Measurements from ENCODE around the gene ATP8B4. TPM values are rescaled to one million over a fixed set of nuclear protein-coding genes. Genes with fewer than 3 reads are reported as not detected.
A peak's percentile ranks its signal among the peaks of the same experiment; 100 is the strongest.

ATP8B4 gene
- total and polyA plus RNA-seq, 10 of the 15 experiments (the other 5 are each of a cell fraction or from before 2014, with no cell fraction given) = 0.02 to 0.94 (median 0.19) TPM

DNA sequence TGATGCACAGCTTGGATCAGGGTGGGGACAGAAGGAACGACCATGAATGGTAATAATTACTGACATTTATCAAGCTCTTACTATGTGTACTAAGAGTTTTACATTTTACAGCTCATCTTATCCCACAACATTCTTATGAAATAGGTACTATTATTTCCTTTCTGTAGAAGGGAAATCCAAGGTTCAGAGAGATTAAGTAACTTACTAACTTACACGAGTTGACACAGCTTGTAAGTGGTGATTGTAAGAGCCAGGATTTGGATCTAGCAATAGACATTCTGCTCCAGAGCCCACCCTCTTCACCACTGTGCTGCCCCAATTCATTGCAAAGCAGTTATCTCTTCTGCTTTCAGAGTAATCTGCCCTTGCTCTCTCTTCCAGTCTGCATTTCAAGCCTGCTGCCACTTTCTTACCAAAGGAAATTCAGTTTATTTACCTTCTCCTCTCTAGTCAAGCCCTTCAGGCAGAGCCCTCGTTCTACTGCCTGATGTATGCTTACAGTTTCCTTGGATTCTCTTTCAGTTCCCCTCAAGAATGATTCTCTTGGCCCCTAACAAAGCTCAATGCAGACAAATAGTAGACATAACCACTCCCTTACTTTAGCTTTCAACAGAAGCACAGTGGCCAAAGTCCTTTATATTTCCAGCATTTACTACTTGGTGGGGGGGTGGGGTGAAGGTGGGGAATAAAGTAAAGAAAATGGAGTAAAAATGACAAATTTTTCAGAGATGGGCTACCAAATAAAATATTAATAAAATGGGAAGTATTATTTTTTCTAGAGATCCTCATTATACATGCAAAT, 65.8 kb downstream of the ATP8B4 start:
- FAIRE-seq (no peak), ATAC-seq (no peak)
- no peak overlapping the region for H3K27ac ChIP-seq (ENCODE audit: control insufficient read depth, insufficient read depth)

DNA sequence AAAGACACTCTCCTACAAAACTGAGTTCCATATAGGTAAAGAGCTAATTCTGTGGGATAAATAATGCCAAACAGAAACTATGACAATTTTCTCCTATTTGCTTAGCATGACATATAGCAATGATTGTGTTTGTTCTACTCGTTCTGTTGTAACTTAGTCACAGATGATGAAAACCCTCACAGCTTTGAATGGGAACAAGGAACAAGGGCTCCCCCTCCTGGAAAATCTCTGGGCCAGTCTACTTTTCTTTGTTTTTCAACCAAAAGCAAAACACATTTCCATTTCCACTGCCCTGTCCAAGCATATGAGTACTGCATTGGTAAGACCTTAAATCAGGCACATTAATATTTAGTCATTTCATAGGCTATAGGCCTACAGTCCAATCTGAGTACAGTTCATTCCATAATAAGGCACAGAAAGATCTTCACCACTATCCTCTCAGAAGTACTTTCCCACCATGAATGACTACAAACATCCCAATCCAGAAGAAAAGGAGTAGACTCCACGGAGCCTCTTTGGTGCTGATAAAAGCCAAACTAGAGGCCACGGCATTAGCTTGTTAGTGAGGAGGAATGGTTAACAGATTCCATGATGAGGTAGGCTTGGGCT, 67.1 kb downstream of the ATP8B4 start:
- ChIA-PET RAD21 (ENCODE audit: unreplicated experiment) (interaction anchor here (0.8 to 8.0 kb wide), 9 partner anchors 42 to 816 kb away, joined by 3 to 50 read pairs (median 10); partner anchors contain the start of gene FGF7), POLR2A (no interaction called here), CTCF (interaction anchor here (0.8 to 11.2 kb wide), 32 partner anchors 9 to 1190 kb away, joined by 3 to 114 read pairs (median 4); partner anchors contain the start of gene FGF7), SMC1A (ENCODE audit: uncharacterized antibody, unreplicated experiment) (interaction anchor here (0.6 to 5.8 kb wide), 32 partner anchors 9 to 1693 kb away, joined by 3 to 53 read pairs (median 4); partner anchors contain the start of gene FGF7)
- FAIRE-seq = no peak
- WGBS (ENCODE audit: insufficient coverage, insufficient replicate concordance, low lambda C conversion rate, missing lambda C conversion rate) = 27% methylated on average over 3 of the region's 3 CpGs
- no peak for DNase-seq (ENCODE audit: low read depth, low spot score)
- H3K27ac ChIP-seq (ENCODE audit: control insufficient read depth, insufficient read depth) = no peak overlapping the region
- ATAC-seq = peak; percentile 44
- no peak overlapping the region for H3K4me2 ChIP-seq (ENCODE audit: control insufficient read depth, insufficient read depth)
- H3K9me3 ChIP-seq (replicated peaks; ENCODE audit: control insufficient read depth, insufficient read depth, low read length) = no peaks in the 10 kb centered on the region
- intact Hi-C loops (cut with micrococcal nuclease; ENCODE audit: unreplicated experiment) (no loop called here), in situ Hi-C loops (cut with MboI) (loop anchor here (10.0 kb wide), 1 partner anchor 807 kb away; no protein-coding TSS in a partner anchor)
- no peak overlapping the region for H2AFZ ChIP-seq (ENCODE audit: control insufficient read depth, low read depth, low read length)
- H4K20me1 ChIP-seq (ENCODE audit: control insufficient read depth, insufficient read depth) = no peaks in the 10 kb centered on the region
- H3K9ac ChIP-seq (ENCODE audit: control insufficient read depth, insufficient read depth, low read length) = no peak overlapping the region
- H3K4me3 ChIP-seq = no peak overlapping the region
- H3K36me3 ChIP-seq (ENCODE audit: control insufficient read depth in 2 of 2, insufficient read depth in 2 of 2, low read length in 1 of 2) = no peaks in the 10 kb centered on the region
- BruUV-seq (replicated peaks) = no TSS peak
- no peaks in the 10 kb centered on the region for H3K79me2 ChIP-seq (ENCODE audit: control insufficient read depth, insufficient read depth, low read length)
- no peaks in the 10 kb centered on the region for H3K4me1 ChIP-seq (ENCODE audit: control insufficient read depth, insufficient read depth, low read length)
- H3K27me3 ChIP-seq (replicated peaks in 1 of 2; ENCODE audit: control insufficient read depth in 2 of 2, insufficient read depth in 2 of 2, low read length in 1 of 2) = no peaks in the 10 kb centered on the region
- TF ChIP-seq SMC3 (IDR thresholded peaks at IDR 0.05; ENCODE audit: borderline replicate concordance, low read length) = peak; percentile 41; the same call in 1 of the 2 replicates
- TF ChIP-seq CUX1 (IDR thresholded peaks at IDR 0.05; ENCODE audit: insufficient replicate concordance, low read depth, low read length) = no peak

More for the DNA sequence above, 65.8 kb downstream of the ATP8B4 start:
- H3K36me3 ChIP-seq (ENCODE audit: control insufficient read depth in 2 of 2, insufficient read depth in 2 of 2, low read length in 1 of 2) = no peaks in the 10 kb centered on the region
- ChIA-PET CTCF (interaction anchor here (0.8 to 11.2 kb wide), 12 partner anchors 9 to 817 kb away, joined by 3 to 114 read pairs (median 4); partner anchors contain the start of gene FGF7), POLR2A (interaction anchor here (0.6 kb wide), 1 partner anchor 92 kb away, joined by 8 read pairs; no protein-coding TSS in a partner anchor), RAD21 (ENCODE audit: unreplicated experiment) (interaction anchor here (0.9 to 8.0 kb wide), 7 partner anchors 9 to 90 kb away, joined by 3 to 50 read pairs (median 3); no protein-coding TSS in a partner anchor), SMC1A (ENCODE audit: uncharacterized antibody, unreplicated experiment) (interaction anchor here (0.6 to 5.8 kb wide), 14 partner anchors 13 to 818 kb away, joined by 3 to 53 read pairs (median 6); partner anchors contain the start of gene FGF7)
- no peaks in the 10 kb centered on the region for H3K9me3 ChIP-seq (replicated peaks; ENCODE audit: control insufficient read depth, insufficient read depth, low read length)
- H3K9ac ChIP-seq (ENCODE audit: control insufficient read depth, insufficient read depth, low read length) = no peak overlapping the region
- no peaks in the 10 kb centered on the region for H4K20me1 ChIP-seq (ENCODE audit: control insufficient read depth, insufficient read depth)
- H3K4me1 ChIP-seq (ENCODE audit: control insufficient read depth, insufficient read depth, low read length) = no peaks in the 10 kb centered on the region
- intact Hi-C loops (cut with micrococcal nuclease; ENCODE audit: unreplicated experiment) = no loop called here
- no peaks in the 10 kb centered on the region for H3K79me2 ChIP-seq (ENCODE audit: control insufficient read depth, insufficient read depth, low read length)
- H2AFZ ChIP-seq (ENCODE audit: control insufficient read depth, low read depth, low read length) = no peak overlapping the region
- in situ Hi-C loops (cut with MboI) = loop anchor here (10.0 kb wide), 1 partner anchor 808 kb away; no protein-coding TSS in a partner anchor
- no peak for DNase-seq (ENCODE audit: low read depth, low spot score)
- no peak overlapping the region for H3K4me2 ChIP-seq (ENCODE audit: control insufficient read depth, insufficient read depth)
- H3K27me3 ChIP-seq (replicated peaks in 1 of 2; ENCODE audit: control insufficient read depth in 2 of 2, insufficient read depth in 2 of 2, low read length in 1 of 2) = no peaks in the 10 kb centered on the region
- BruUV-seq (replicated peaks) = no TSS peak
- WGBS (ENCODE audit: insufficient coverage, insufficient replicate concordance, low lambda C conversion rate, missing lambda C conversion rate) = 4% methylated on average over 3 of the region's 3 CpGs
- H3K4me3 ChIP-seq = no peak overlapping the region
- TF ChIP-seq EED (IDR thresholded peaks at IDR 0.05; ENCODE audit: low read depth) = no peak
- TF ChIP-seq TCF12 (IDR thresholded peaks at IDR 0.05; ENCODE audit: low read depth, low read length) = no peak
- TF ChIP-seq FOS (IDR thresholded peaks at IDR 0.05; ENCODE audit: borderline replicate concordance, extremely low read depth, insufficient read length) = no peak
- no peak for TF ChIP-seq KAT2A (conservative IDR thresholded peaks at IDR 0.05; ENCODE audit: control insufficient read depth, low read depth, low read length)

Measured in GM12878 (cell line).